GM13976 (cell line): ENCODE measurements around the gene HS6ST1.

Experiments
- DNase-seq: peaks from one replicate; pipeline ENCODE4 v3.0.0; 2012; ENCODE audit warnings: low spot score
- in situ Hi-C: fragments of 300-500 bp; cut with MboI; formaldehyde crosslinking; loops from one replicate; pipeline ENCODE4 v1.12.0; 2022; ENCODE audit warnings: low sequenced_read_pairs, mixed read lengths, inconsistent platforms; ENCODE audit not compliant: unreplicated experiment
- TF ChIP-seq, protein P1 (sequence below): IDR thresholded peaks from 2 replicates; pipeline ENCODE4 v1.5.1; 2012; ENCODE audit warnings: borderline replicate concordance, mild to moderate bottlenecking; ENCODE audit not compliant: insufficient read depth; ENCODE audit errors: extremely low read depth, missing control alignments, control extremely low read depth

The HS6ST1 gene

DNA sequence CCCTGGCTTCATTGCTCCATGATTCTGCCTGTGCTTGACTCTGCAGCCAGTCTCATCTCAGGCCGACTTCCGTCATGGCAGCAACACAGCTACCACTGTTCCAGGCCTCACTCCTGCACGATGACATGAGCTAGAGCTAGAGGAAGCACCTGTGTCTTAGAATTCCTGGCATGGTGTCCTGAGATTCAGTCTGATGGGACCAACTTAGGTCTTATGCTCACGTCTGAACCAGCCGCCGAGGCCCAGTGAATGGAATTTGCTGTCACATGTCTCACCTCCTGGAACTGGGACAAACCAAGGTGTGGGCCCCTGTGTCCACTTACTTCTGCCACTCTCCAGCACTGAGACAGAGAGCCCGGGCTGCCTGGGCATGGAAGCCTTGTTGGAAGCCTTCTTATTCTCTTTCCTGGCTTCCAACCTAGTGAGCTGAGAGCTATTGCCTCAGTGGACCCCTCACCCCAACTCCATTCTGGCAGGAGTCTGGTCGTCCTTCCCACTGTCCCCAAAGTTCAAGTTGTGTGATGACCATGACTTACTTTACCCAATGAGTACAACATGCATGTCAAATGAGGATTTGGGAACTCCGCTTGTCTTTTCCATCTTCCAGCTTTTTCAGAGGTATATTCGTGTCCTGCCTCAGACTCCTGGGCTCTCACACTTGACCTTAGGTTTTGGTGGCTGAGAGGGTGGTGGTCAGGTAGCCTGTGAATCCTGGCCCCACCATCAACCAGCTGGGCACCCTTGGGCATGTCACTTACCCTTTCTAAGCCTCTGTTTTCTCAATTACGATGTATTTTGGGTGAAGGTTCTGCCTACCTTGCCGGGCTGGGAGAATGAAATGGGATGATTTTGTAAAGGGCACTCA lies 39.1 kb upstream of the HS6ST1 start:
- TF ChIP-seq, protein P1, sequence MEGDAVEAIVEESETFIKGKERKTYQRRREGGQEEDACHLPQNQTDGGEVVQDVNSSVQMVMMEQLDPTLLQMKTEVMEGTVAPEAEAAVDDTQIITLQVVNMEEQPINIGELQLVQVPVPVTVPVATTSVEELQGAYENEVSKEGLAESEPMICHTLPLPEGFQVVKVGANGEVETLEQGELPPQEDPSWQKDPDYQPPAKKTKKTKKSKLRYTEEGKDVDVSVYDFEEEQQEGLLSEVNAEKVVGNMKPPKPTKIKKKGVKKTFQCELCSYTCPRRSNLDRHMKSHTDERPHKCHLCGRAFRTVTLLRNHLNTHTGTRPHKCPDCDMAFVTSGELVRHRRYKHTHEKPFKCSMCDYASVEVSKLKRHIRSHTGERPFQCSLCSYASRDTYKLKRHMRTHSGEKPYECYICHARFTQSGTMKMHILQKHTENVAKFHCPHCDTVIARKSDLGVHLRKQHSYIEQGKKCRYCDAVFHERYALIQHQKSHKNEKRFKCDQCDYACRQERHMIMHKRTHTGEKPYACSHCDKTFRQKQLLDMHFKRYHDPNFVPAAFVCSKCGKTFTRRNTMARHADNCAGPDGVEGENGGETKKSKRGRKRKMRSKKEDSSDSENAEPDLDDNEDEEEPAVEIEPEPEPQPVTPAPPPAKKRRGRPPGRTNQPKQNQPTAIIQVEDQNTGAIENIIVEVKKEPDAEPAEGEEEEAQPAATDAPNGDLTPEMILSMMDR, result no peak
- no peak for DNase-seq
- in situ Hi-C loops, result no loop called here

DNA sequence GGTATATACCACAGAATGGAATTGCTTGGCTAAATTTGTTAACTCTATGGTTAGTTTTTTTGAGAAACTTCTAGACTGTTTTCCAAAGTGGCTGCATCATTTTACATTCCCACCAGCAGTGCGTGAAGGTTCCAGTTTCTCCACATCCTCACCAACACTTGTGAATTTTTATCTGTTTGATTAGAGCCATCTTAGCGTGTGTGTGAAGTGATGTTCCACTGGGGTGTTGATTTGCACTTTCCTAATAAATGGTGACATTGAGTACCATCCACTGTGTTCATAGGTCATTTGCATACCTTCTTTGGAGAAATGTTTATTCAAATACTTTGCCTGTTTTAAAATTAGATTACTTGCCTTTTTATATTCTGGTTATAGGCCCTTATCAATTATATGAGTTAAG lies 37.5 kb upstream of the HS6ST1 start:
- TF ChIP-seq, protein P1, result no peak
- DNase-seq, result no peak
- in situ Hi-C loops, result no loop called here

DNA sequence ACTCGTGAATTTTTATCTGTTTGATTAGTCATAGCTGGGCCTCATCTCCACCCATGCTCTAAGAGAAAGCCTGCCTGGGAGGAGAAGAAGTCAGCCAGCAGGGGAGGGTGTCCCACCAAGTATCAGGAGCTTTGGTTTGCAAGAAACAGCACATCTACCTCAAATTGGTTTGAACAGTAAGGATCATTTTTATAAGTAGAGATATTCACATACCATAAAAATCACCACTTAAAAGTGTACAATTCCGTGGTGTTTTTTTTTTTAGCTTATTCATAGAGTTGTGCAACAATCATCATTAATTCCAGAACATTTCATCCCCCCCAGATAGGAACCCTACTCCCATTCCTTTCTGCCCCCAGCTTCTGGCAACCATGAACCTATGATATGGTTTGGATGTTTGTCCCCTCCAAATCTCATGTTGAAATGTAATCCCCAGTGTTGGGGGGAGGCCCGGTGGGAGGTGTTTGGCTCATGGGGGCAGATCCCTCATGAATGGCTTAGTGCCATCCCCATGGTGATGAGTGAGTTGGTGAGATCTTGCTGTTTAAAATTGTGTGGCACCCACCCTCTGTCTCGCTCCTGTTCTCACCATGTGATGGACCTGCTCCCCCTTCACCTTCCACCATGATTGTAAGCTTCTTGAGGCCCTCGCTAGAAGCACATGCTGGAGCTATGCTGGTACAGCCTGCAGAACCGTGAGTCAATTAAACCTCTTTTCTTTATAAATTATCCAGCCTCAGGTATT lies 36.2 kb upstream of the HS6ST1 start:
- TF ChIP-seq, protein P1, result no peak
- no peak for DNase-seq
- in situ Hi-C loops, result no loop called here

DNA sequence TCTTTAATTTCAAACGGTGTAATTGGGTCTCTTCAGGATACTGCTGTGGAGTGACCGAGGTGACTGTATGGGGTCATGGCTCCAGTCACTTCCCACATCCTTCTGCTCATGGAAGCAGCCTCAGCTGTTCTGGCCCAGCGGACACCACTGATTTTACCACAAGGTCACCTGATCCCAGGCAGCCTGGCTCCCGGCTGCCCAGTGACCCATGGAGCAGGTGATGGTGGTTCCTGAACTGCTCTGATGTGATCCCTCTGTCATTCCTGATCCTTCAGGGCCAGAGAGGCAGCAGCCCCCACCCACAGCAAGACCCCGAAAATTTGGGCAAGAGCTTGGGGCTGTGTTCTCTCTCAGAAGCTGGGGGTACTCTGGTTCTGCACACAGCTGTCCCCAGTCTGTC lies 35.5 kb upstream of the HS6ST1 start:
- DNase-seq, result no peak
- TF ChIP-seq, protein P1, result no peak
- in situ Hi-C loops, result no loop called here

DNA sequence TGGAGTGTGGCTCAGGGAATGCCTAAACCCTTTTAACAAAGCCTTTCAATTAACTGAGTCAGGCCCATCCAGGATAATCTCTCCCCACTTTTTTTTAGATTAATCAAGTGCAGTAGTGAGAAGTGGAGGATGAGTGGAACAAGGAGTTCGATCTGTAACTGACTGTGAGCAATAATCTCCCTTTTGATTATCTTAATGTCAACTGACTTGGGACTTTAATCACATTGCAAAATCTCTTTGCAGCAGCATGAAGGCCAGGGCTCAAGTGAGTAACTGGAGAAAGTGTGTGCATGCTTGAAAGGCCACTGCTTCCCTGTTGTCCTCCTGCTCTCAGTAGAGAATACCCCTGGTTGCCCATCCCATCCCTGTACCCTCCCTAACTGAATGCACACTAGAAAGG lies 32.1 kb upstream of the HS6ST1 start:
- in situ Hi-C loops, result no loop called here
- no peak for DNase-seq
- TF ChIP-seq, protein P1, result no peak

DNA sequence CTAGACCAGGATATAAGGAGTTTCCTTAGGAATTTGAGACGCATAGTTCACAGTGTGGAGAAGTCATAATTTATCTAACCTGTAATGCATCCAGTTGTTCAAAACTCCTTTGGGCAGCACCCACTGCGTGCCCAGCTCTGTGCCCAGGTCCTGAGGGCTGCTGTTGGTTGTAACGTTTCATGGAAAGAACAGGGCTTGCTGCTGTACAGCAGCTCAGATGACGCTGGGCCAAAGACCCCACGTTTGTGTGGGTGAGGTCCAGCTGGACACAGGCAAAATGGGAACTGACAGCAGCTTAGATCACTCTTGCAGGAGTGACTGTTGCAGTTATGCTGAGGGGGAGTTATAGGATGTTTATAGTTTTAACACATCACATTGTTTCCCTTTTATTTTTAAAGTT lies 30.0 kb upstream of the HS6ST1 start:
- no peak for DNase-seq
- TF ChIP-seq, protein P1, result no peak
- in situ Hi-C loops, result no loop called here
